A549 (cell line): ENCODE data around the gene NFKBIZ. TPM values are rescaled to one million over a fixed set of nuclear protein-coding genes. Genes with fewer than 3 reads are reported as not detected.
"Not testable (repeated sequence)": the region's sequence is repeated elsewhere in the genome, so short reads cannot be mapped to it uniquely, and the experiment has no call there.

Experiments used
- ATAC-seq, 2 experiments: fragments of 200-7000 bp in 1 of 2; fragments of >200 bp in 1 of 2; cut with Nextera tagmentation in 1 of 2; cut with Tn5 transposase in 1 of 2; 3 replicates each; pipeline versions ENCODE4 v1.8.0 to v1.9.1; 2018 to 2020; ENCODE audit warnings: mild to moderate bottlenecking in 1 of 2, moderate library complexity in 1 of 2
- CTCF ChIA-PET: fragments of 300-600 bp; sonication (Branson Sonifier 250); formaldehyde crosslinking; extraction: SDS; loops from one replicate; lab custom pipeline; 2021; ENCODE audit warnings: antibody characterized with exemption, inconsistent platforms; lab: Yijun Ruan, JAX
- POLR2A ChIA-PET: fragments of 350-600 bp; formaldehyde crosslinking; extraction: SDS; loops from one replicate; lab custom pipeline; 2021; ENCODE audit warnings: antibody characterized with exemption, inconsistent platforms; lab: Yijun Ruan, JAX
- DNase-seq, 2 experiments: peaks; one replicate each; pipeline versions ENCODE4 v3.0.0 to v3.0.0-alpha.2; 2011 to 2016; ENCODE audit warnings: low read depth in 1 of 2, low spot score in 1 of 2
- FAIRE-seq: peaks from 2 replicates; lab custom pipeline; 2011; peaks lifted over from hg19 to GRCh38; lab: Jason Lieb, UNC
- H3K27ac ChIP-seq, 2 experiments: fragments of >200 bp; sonication (Bioruptor Twin); formaldehyde crosslinking; 3 replicates each; pipeline ENCODE4 v1.5.1; 2016 to 2017
- H3K4me1 ChIP-seq: fragments of >200 bp; sonication (Bioruptor Twin); formaldehyde crosslinking; 3 replicates; pipeline ENCODE4 v1.6.1; 2016
- H3K4me2 ChIP-seq: fragments of >200 bp; sonication (Bioruptor Twin); formaldehyde crosslinking; 3 replicates; pipeline ENCODE4 v1.6.1; 2016
- H3K4me3 ChIP-seq: fragments of >200 bp; sonication (Bioruptor Twin); formaldehyde crosslinking; 3 replicates; pipeline ENCODE4 v1.5.1; 2016
- H3K9me3 ChIP-seq: fragments of >200 bp; sonication (Bioruptor Twin); formaldehyde crosslinking; 3 replicates; pipeline ENCODE4 v1.6.1; 2016
- BHLHE40 ChIP-seq: IDR thresholded peaks from 2 replicates; pipeline ENCODE4 v1.6.1; 2012; ENCODE audit warnings: low read depth, low read length, inconsistent platforms
- EP300 ChIP-seq, 2 experiments: fragments of >200 bp; sonication (Bioruptor Twin); formaldehyde crosslinking; IDR thresholded peaks; 2 replicates in 1 of 2; 3 replicates in 1 of 2; pipeline ENCODE4 v1.6.1; 2016 to 2017
- FOSL2 ChIP-seq, 2 experiments: fragments of 450-650 bp in 1 of 2; fragments of >200 bp in 1 of 2; sonication (Bioruptor Twin) in 1 of 2; formaldehyde crosslinking; IDR thresholded peaks; 2 replicates each; pipeline versions ENCODE4 v1.5.0 to v1.6.1; 2016 to 2020; ENCODE audit warnings: mild to moderate bottlenecking in 1 of 2, moderate library complexity in 1 of 2
- FOXS1 ChIP-seq: fragments of 250-450 bp; sonication (Bioruptor Pico); IDR thresholded peaks from 2 replicates; pipeline ENCODE4 v1.5.0; 2020; ENCODE audit warnings: mild to moderate bottlenecking, moderate library complexity
- HOXA7 ChIP-seq: fragments of 250-450 bp; sonication (Bioruptor Pico); IDR thresholded peaks from 2 replicates; pipeline ENCODE4 v1.5.0; 2020; ENCODE audit warnings: mild to moderate bottlenecking, moderate library complexity
- JUN ChIP-seq, 2 experiments: fragments of >200 bp; sonication (Bioruptor Twin); formaldehyde crosslinking; IDR thresholded peaks; 2 replicates in 1 of 2; 3 replicates in 1 of 2; pipeline ENCODE4 v1.6.1; 2016 to 2017
- JUNB ChIP-seq: fragments of >200 bp; sonication (Bioruptor Twin); formaldehyde crosslinking; IDR thresholded peaks from 2 replicates; pipeline ENCODE4 v1.6.1; 2016
- KDM1A ChIP-seq: fragments of 200-600 bp; sonication (generic); IDR thresholded peaks from 2 replicates; pipeline ENCODE4 v1.6.1; 2016; ENCODE audit warnings: low read depth, mild to moderate bottlenecking
- KDM5A ChIP-seq: fragments of 200-600 bp; sonication (generic); IDR thresholded peaks from 2 replicates; pipeline ENCODE4 v1.6.1; 2016; ENCODE audit warnings: antibody characterized with exemption, mild to moderate bottlenecking
- NR3C1 ChIP-seq: fragments of >200 bp; sonication (Bioruptor Twin); formaldehyde crosslinking; IDR thresholded peaks from 3 replicates; pipeline ENCODE4 v1.6.1; 2017
- PHF8 ChIP-seq: fragments of 200-600 bp; sonication (generic); IDR thresholded peaks from 2 replicates; pipeline ENCODE4 v1.6.1; 2016; ENCODE audit warnings: low read depth, mild to moderate bottlenecking, antibody characterized with exemption, moderate library complexity, borderline replicate concordance
- POLR2AphosphoS2 ChIP-seq: conservative IDR thresholded peaks from 2 replicates; pipeline ENCODE4 v1.6.1; 2012; ENCODE audit warnings: low read length, improper control_type of control experiment, inconsistent platforms
- RAD21 ChIP-seq, 2 experiments: fragments of >200 bp in 1 of 2; sonication (Bioruptor Twin) in 1 of 2; formaldehyde crosslinking in 1 of 2; IDR thresholded peaks in 1 of 2; conservative IDR thresholded peaks in 1 of 2; 2 replicates in 1 of 2; 3 replicates in 1 of 2; pipeline ENCODE4 v1.6.1; 2012 to 2018; ENCODE audit warnings: inconsistent platforms in 1 of 2
- RNF2 ChIP-seq: fragments of 200-600 bp; sonication (generic); IDR thresholded peaks from 2 replicates; pipeline ENCODE4 v1.6.1; 2016; ENCODE audit warnings: low read depth, mild to moderate bottlenecking, antibody characterized with exemption, moderate library complexity, borderline replicate concordance
- SMC3 ChIP-seq: fragments of >200 bp; sonication (Bioruptor Twin); formaldehyde crosslinking; IDR thresholded peaks from 3 replicates; pipeline ENCODE4 v1.6.1; 2018; ENCODE audit warnings: inconsistent platforms
- TP53 ChIP-seq: fragments of 250-450 bp; sonication (Bioruptor Pico); IDR thresholded peaks from 2 replicates; pipeline ENCODE4 v1.5.0; 2021; ENCODE audit warnings: mild to moderate bottlenecking, moderate library complexity
- ZFP36 ChIP-seq: fragments of 450-650 bp; IDR thresholded peaks from 2 replicates; pipeline ENCODE4 v1.6.1; 2014; ENCODE audit warnings: borderline replicate concordance; ENCODE audit not compliant: partially characterized antibody
- ZSCAN20 ChIP-seq: fragments of 250-450 bp; sonication (Bioruptor Pico); IDR thresholded peaks from 2 replicates; pipeline ENCODE4 v1.8.0; 2022; ENCODE audit warnings: mild to moderate bottlenecking, moderate library complexity
- WGBS: methylation state at CpG from one replicate; pipeline ENCODE4 v1.1.6; 2017; ENCODE audit errors: missing lambda C conversion rate; 5-methylcytosine and 5-hydroxymethylcytosine counted together
- polyA plus RNA-seq, 4 experiments: library from polyadenylated mRNA; depleted of rRNA in 3 of 4; stranded (reverse); fragments of >200 nt; fragmentation: RNase III in 1 of 4; extraction: RNeasy Plus Mini Kit Qiagen cat#74134 plus additional on column Dnase treatment in 1 of 4; gene quantifications; 2 replicates in 3 of 4; 3 replicates in 1 of 4; pipeline ENCODE4 v1.2.3, GENCODE V29; 2011 to 2017
- TF ChIP-seq, protein P1 (sequence below): fragments of >200 bp; sonication (Bioruptor Twin); formaldehyde crosslinking; IDR thresholded peaks from 3 replicates; pipeline ENCODE4 v1.5.1; 2016
- TF ChIP-seq, protein P2 (sequence below): fragments of 200-600 bp; sonication (generic); IDR thresholded peaks from 2 replicates; pipeline ENCODE4 v1.6.1; 2016; ENCODE audit warnings: antibody characterized with exemption, mild to moderate bottlenecking, moderate library complexity
- TF ChIP-seq, protein P3 (sequence below): IDR thresholded peaks from 2 replicates; pipeline ENCODE4 v1.6.1; 2012
- TF ChIP-seq, protein P4 (sequence below): IDR thresholded peaks from 2 replicates; pipeline ENCODE4 v1.6.1; 2012

NFKBIZ gene
- polyA plus RNA-seq, 2 of the 4 experiments (the other 2 are of a cell fraction), result 19.8 to 36.1 TPM

DNA sequence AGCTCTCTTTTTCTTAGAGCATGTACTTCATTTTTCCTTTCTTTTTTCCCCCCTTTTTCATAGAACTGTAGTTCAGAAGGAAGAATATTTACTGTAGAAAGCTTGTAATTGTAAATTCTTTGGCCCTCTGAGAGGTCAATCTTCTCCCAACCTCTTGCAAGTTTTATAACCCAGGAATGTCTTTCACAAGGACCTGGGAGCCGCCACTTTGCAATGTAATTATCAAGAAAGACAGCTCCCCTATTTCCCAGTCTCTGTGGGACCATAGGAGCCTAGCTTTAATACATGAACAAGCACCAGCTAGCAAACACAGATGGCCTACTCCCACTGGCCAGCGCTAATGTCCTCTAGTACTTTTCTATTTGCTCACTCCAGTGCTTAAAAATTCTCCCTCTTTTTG, 51.4 kb downstream of the NFKBIZ start:
- FAIRE-seq (no peak), ATAC-seq (no peak), DNase-seq (no peak)
- TF ChIP-seq, protein P1, sequence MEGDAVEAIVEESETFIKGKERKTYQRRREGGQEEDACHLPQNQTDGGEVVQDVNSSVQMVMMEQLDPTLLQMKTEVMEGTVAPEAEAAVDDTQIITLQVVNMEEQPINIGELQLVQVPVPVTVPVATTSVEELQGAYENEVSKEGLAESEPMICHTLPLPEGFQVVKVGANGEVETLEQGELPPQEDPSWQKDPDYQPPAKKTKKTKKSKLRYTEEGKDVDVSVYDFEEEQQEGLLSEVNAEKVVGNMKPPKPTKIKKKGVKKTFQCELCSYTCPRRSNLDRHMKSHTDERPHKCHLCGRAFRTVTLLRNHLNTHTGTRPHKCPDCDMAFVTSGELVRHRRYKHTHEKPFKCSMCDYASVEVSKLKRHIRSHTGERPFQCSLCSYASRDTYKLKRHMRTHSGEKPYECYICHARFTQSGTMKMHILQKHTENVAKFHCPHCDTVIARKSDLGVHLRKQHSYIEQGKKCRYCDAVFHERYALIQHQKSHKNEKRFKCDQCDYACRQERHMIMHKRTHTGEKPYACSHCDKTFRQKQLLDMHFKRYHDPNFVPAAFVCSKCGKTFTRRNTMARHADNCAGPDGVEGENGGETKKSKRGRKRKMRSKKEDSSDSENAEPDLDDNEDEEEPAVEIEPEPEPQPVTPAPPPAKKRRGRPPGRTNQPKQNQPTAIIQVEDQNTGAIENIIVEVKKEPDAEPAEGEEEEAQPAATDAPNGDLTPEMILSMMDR, result no peak
- TF ChIP-seq FOXS1 (CRISPR knock-in tag), result no peak
- no peak overlapping the region for H3K4me3 ChIP-seq
- POLR2A ChIA-PET, result no interaction called here
- peaks cover 23% of the 10 kb centered on the region; the same call in 2 of the 3 replicates for H3K4me1 ChIP-seq
- WGBS, result 94% methylated on average over 2 of the region's 2 CpGs
- CTCF ChIA-PET, result no interaction called here
- peaks cover 6% of the 10 kb centered on the region; the same call in 2 of the 3 replicates for H3K9me3 ChIP-seq
- H3K27ac ChIP-seq, result no peak overlapping the region
- H3K4me2 ChIP-seq, result no peak overlapping the region

DNA sequence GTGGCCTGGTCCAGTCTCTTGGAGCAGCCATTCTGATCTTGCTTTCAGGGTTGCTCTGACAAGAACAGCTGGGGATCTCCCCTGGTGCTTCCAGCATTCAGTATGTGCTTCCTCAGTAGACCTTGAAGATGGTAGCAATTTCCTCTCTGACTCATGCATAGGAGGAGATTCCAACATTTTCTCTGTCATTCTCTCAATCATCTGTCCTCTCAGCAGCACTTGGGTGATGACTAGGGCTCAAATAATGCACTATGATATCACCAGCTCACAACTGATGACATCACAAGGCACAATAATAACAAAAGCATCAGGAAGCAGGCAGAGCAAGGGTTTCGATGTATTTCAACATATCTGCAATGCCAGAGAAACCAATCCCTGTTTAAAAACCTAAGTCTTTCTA, 52.7 kb downstream of the NFKBIZ start:
- TF ChIP-seq SMC3 (0 out of 3 replicates have a peak, but pooled peaks have one; percentile 11), HOXA7 (no peak), FOSL2 (IDR thresholded peaks at IDR 0.05) (peak; percentile 39; the same call in 1 of the 2 replicates), FOSL2 (CRISPR knock-in tag; IDR thresholded peaks at IDR 0.05) (peak; percentile 84), JUN (IDR thresholded peaks at IDR 0.05) (peak in 1 of 2 experiments; percentile 25; a peak in 1 of 5 replicates), JUNB (peak; percentile 54)
- TF ChIP-seq, protein P2, sequence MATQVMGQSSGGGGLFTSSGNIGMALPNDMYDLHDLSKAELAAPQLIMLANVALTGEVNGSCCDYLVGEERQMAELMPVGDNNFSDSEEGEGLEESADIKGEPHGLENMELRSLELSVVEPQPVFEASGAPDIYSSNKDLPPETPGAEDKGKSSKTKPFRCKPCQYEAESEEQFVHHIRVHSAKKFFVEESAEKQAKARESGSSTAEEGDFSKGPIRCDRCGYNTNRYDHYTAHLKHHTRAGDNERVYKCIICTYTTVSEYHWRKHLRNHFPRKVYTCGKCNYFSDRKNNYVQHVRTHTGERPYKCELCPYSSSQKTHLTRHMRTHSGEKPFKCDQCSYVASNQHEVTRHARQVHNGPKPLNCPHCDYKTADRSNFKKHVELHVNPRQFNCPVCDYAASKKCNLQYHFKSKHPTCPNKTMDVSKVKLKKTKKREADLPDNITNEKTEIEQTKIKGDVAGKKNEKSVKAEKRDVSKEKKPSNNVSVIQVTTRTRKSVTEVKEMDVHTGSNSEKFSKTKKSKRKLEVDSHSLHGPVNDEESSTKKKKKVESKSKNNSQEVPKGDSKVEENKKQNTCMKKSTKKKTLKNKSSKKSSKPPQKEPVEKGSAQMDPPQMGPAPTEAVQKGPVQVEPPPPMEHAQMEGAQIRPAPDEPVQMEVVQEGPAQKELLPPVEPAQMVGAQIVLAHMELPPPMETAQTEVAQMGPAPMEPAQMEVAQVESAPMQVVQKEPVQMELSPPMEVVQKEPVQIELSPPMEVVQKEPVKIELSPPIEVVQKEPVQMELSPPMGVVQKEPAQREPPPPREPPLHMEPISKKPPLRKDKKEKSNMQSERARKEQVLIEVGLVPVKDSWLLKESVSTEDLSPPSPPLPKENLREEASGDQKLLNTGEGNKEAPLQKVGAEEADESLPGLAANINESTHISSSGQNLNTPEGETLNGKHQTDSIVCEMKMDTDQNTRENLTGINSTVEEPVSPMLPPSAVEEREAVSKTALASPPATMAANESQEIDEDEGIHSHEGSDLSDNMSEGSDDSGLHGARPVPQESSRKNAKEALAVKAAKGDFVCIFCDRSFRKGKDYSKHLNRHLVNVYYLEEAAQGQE, result no peak
- TF ChIP-seq, protein P3, sequence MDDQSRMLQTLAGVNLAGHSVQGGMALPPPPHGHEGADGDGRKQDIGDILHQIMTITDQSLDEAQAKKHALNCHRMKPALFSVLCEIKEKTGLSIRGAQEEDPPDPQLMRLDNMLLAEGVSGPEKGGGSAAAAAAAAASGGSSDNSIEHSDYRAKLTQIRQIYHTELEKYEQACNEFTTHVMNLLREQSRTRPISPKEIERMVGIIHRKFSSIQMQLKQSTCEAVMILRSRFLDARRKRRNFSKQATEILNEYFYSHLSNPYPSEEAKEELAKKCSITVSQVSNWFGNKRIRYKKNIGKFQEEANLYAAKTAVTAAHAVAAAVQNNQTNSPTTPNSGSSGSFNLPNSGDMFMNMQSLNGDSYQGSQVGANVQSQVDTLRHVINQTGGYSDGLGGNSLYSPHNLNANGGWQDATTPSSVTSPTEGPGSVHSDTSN, result no peak
- 0 out of 3 replicates have a peak overlapping the region, but pooled peaks have one; percentile 4 for H3K4me2 ChIP-seq
- ChIA-PET POLR2A (interaction anchor here (0.8 kb wide), 1 partner anchor 39 kb away, joined by 3 read pairs; no protein-coding TSS in a partner anchor), CTCF (no interaction called here)
- DNase-seq (peak; percentile 21 to 77), FAIRE-seq (peak; percentile 70), ATAC-seq (peak; percentile 85 to 97)
- H3K4me3 ChIP-seq, result no peak overlapping the region
- WGBS, result 31% methylated on average over 1 of the region's 1 CpG
- peaks cover 23% of the 10 kb centered on the region; the same call in 2 of the 3 replicates for H3K4me1 ChIP-seq
- H3K9me3 ChIP-seq, result peaks cover 4% of the 10 kb centered on the region; the same call in 1 of the 3 replicates
- H3K27ac ChIP-seq, result peak overlapping the region in 1 of 2 experiments; percentile 70; a peak in 3 of 6 replicates

DNA sequence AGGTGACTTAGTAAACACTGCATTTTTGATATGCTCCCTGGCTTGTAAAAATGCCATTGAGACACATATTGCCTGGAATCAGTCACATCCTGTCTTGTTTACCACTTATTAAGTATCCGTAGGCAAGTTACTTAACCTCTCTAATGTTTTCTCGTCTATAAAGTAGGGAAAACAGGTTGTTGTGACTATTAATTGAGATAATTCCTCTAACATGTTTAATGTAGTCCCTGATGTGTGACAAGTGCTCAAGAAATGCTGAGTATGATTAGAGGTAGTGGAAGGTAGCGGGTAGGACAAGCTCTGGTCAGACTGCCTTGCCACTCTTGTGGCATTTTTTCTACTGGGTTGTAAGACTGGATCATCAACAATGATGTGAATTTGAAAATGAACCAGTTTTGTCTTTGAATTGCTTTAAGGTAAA, 54.1 kb downstream of the NFKBIZ start:
- H3K4me2 ChIP-seq, result no peak overlapping the region
- POLR2A ChIA-PET, result no interaction called here
- 66% methylated on average over 3 of the region's 3 CpGs for WGBS
- TF ChIP-seq NR3C1 (no peak), KDM1A (no peak), TP53 (CRISPR knock-in tag) (no peak), RNF2 (no peak), EP300 (IDR thresholded peaks at IDR 0.05) (no peak), ZFP36 (no peak), ZSCAN20 (CRISPR knock-in tag) (no peak), RAD21 (conservative IDR thresholded peaks at IDR 0.05 in 1 of 2, IDR thresholded peaks at IDR 0.05 in 1 of 2) (no peak), PHF8 (no peak), KDM5A (no peak), POLR2AphosphoS2 (no peak), BHLHE40 (no peak)
- TF ChIP-seq, protein P3, result no peak
- TF ChIP-seq, protein P4, sequence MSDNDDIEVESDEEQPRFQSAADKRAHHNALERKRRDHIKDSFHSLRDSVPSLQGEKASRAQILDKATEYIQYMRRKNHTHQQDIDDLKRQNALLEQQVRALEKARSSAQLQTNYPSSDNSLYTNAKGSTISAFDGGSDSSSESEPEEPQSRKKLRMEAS, result no peak
- TF ChIP-seq, all 56 proteins: peak for 0
- ATAC-seq (no peak), FAIRE-seq (peak; percentile 7), DNase-seq (no peak)
- 0 out of 6 replicates have a peak overlapping the region, but pooled peaks of 1 of the 2 experiments have one; percentile 15 for H3K27ac ChIP-seq
- H3K9me3 ChIP-seq, result 0 out of 3 replicates have a peak, but pooled peaks cover 2% of the 10 kb centered on the region
- H3K4me3 ChIP-seq, result no peak overlapping the region
- H3K4me1 ChIP-seq, result peaks cover 23% of the 10 kb centered on the region; the same call in 2 of the 3 replicates
- CTCF ChIA-PET, result interaction anchor here (0.7 to 1.0 kb wide), 2 partner anchors 25 to 624 kb away, joined by 3 read pairs; no protein-coding TSS in a partner anchor

DNA sequence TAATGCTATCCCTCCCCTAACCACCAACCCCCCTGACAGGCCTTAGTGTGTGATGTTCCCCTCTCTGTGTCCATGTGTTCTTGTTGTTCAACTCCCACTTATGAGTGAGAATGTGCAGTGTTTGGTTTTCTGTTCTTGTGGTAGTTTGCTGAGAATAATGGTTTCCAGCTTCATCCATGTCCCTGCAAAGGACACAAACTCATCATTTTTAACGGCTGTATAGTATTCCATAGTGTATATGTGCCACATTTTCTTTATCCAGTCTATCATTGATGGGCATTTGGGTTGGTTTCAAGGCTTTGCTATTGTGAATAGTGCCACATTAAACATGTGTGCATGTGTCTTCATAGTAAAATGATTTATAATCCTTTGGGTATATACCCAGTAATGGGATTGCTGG, 56.3 kb downstream of the NFKBIZ start:
- H3K4me2 ChIP-seq, H3K27ac ChIP-seq, DNase-seq, H3K4me3 ChIP-seq, CTCF ChIA-PET, POLR2A ChIA-PET, FAIRE-seq, ATAC-seq, H3K9me3 ChIP-seq: not testable (repeated sequence)
- WGBS, result 0% methylated on average over 1 of the region's 1 CpG
- H3K4me1 ChIP-seq, result peaks cover 23% of the 10 kb centered on the region; the same call in 2 of the 3 replicates
